ENCODE results near the gene EFCAB11.

DNA sequence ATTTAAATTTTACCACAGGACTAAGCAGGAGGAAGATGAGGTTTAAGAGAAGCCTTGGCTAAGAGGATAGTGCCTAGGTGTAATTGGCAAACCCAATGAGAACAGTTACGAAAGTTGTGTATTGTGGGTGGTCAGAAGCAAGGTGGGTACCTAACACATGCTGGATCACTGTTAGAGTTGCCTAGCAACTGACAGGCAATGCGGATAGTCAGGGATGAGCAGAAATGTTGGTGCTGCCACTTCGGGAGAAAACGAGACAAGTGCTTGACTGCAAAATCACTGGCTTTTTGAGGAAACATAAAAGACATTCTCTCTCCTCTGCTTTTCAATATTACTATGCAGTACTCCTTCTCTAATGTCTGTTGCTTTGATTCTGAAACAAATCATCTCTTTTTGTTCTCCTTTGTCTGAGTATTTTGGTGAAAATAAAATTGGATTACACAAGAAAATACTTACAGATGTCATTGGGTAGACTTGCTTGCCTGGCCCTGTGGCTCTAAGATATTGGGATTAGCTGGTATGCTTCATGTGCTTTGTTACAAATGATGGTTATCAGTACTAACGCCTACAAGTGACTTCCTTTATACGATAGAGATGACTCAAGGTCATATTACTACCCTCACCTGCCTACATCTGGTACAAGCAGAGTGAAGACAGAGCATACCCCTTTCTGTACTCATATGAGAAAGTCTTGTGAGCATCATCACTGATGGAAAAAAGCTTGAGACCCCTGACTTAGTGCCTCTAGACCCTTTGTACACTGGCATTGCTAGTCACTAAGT, 49.2 kb upstream of the EFCAB11 start:
- TF ChIP-seq, protein P1, sequence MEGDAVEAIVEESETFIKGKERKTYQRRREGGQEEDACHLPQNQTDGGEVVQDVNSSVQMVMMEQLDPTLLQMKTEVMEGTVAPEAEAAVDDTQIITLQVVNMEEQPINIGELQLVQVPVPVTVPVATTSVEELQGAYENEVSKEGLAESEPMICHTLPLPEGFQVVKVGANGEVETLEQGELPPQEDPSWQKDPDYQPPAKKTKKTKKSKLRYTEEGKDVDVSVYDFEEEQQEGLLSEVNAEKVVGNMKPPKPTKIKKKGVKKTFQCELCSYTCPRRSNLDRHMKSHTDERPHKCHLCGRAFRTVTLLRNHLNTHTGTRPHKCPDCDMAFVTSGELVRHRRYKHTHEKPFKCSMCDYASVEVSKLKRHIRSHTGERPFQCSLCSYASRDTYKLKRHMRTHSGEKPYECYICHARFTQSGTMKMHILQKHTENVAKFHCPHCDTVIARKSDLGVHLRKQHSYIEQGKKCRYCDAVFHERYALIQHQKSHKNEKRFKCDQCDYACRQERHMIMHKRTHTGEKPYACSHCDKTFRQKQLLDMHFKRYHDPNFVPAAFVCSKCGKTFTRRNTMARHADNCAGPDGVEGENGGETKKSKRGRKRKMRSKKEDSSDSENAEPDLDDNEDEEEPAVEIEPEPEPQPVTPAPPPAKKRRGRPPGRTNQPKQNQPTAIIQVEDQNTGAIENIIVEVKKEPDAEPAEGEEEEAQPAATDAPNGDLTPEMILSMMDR (IDR thresholded peaks at IDR 0.05) = no peak
- no peak for TF ChIP-seq POLR2A (IDR thresholded peaks at IDR 0.05)
